GM12872 (cell line): ENCODE results near the gene RSPH6A.

Source experiments
- CTCF ChIP-seq: IDR thresholded peaks from 3 replicates; pipeline ENCODE4 v1.5.1; 2011; ENCODE audit warnings: low read depth, mild to moderate bottlenecking, low read length, moderate library complexity; ENCODE audit not compliant: insufficient read depth

The RSPH6A gene

GRCh38 chr19:45765702-45766295, 49.3 kb downstream of the RSPH6A start:
- TF ChIP-seq CTCF, result no peak

- TF ChIP-seq CTCF, result no peak
These were observed 50.0 kb downstream of the RSPH6A start for GRCh38 chr19:45764945-45765701.

DNA sequence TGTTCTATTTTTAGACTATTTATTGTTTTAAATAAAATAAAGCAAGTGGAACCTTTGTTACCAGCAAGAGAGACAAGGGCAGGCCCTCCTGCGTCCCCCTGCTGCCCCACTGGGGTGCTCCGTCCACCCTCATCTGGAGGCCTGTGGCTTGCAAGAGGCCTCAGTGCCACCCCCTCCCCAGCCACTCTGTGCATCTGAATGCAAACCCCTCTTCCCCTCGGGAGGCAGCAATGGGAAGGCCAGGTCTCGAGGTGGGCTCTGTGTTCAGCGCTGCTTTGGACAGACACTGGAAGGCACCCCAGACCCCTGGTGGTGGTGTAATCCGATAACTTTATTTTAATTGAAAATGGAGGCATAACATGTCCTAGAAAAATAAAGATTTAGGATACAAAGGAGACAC, 50.6 kb downstream of the RSPH6A start:
- no peak for TF ChIP-seq CTCF

DNA sequence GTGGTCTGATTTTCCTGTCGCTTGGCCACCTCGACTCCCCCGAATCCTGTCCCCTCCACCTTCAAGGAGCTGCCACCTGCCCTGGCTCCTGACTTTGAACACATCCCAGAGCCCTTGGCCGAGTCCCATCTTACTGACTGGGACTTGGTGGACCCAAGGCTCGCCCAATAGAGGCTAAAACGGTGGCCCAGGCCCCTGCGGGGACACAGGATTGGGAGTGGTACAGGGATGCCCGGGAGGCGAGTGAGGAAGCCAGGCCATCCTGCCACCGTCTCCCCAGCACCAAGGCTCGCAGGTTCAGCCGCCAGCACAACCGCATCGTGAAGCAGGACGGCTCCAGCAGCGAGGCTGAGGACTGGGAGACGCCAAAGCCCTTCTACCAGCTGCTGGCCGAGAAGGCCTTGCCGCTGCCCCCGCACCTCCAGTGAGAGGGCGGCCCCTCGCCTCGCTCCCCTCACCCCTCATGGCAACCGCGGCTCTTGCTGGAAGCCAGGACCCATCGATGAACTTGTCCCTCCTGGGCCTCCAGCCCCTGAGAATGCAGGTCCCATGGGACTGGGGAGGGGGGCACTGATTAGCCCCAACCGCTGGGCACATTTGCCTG, 51.3 kb downstream of the RSPH6A start:
- TF ChIP-seq CTCF, result no peak

DNA sequence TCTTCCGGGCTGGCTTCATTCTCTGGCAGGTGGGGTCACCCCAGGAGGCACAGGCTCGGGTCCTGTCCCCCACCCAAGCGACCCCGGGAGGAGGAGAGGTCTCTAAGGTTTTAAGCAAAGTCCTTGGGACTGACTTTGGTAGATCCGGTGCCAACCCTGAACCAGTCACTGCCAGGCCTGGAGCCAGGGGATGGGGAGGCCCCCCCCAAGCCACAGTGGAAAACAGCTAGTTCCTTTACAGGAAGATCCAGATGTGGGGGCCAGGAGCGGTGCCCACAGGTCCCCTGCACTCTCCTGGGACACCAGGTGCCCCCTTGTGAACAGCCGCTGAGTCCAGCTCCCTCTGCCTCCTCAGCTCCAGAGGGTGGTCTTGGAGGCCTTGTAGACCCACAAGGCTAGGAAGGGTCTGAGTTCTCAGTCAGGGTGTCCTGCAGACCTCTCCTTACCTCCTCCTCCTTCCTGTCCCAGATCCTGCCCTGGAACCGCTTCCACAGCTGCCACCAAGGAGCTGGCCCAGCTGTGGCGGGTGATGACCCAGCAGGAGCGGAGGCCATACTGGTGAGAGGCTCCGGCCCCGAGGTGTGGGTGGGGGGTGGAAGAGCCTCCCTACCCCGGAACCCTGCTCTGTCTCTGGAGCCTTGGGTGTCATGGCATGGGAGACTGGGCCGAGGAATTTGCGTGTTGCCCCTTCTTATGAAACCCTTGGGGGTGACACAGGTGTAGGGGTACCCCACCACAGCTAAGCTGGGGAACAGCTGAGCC, 52.1 kb downstream of the RSPH6A start:
- no peak for TF ChIP-seq CTCF

GRCh38 chr19:45761714-45762113, 53.4 kb downstream of the RSPH6A start:
- no peak for TF ChIP-seq CTCF

GRCh38 chr19:45758921-45759320, 56.2 kb downstream of the RSPH6A start:
- no peak for TF ChIP-seq CTCF
